Measurements from ENCODE around the gene PALM2AKAP2.

- TF ChIP-seq ZNF274 (IDR thresholded peaks at IDR 0.05; ENCODE audit: insufficient read depth, insufficient read length), result no peak
- no peak for TF ChIP-seq ZNF207 (IDR thresholded peaks at IDR 0.05; ENCODE audit: borderline replicate concordance)
- no peak for TF ChIP-seq CEBPZ (IDR thresholded peaks at IDR 0.05; ENCODE audit: low read depth, low read length)
- TF ChIP-seq SUZ12 (IDR thresholded peaks at IDR 0.05; ENCODE audit: unreplicated experiment), result no peak
- TF ChIP-seq CTCF (IDR thresholded peaks at IDR 0.05 in 2 of 3, conservative IDR thresholded peaks at IDR 0.05 in 1 of 3; ENCODE audit: control insufficient read depth in 2 of 3, extremely low read depth in 1 of 3, insufficient read depth in 1 of 3, low read depth in 3 of 3, low read length in 3 of 3), result no peak
- TF ChIP-seq TCF12 (IDR thresholded peaks at IDR 0.05; ENCODE audit: low read depth, low read length), result no peak
Observed at GRCh38 chr9:109776391-109776790, 3.6 kb upstream of the PALM2AKAP2 start.
